SK-N-SH treated with all-trans-retinoic acid at 6 μM for 48 hours (cell line): ENCODE data around the gene THRAP3.

Source experiments
- ARNTL ChIP-seq: fragments of 450-650 bp; formaldehyde crosslinking; IDR thresholded peaks from 2 replicates; pipeline ENCODE4 v1.5.0; 2020; ENCODE audit warnings: low read depth, mild to moderate bottlenecking, moderate library complexity, borderline replicate concordance
- BACH2 ChIP-seq: fragments of 250-450 bp; sonication (Bioruptor Pico); IDR thresholded peaks from 2 replicates; pipeline ENCODE4 v1.9.0; 2021; ENCODE audit warnings: mild to moderate bottlenecking, borderline replicate concordance
- CREB5 ChIP-seq: fragments of 250-450 bp; sonication (Bioruptor Pico); IDR thresholded peaks from 2 replicates; pipeline ENCODE4 v1.5.1; 2020; ENCODE audit warnings: low read depth, mild to moderate bottlenecking, moderate library complexity
- CSDC2 ChIP-seq: fragments of 250-450 bp; sonication (Bioruptor Pico); IDR thresholded peaks from 2 replicates; pipeline ENCODE4 v1.5.0; 2020; ENCODE audit warnings: mild to moderate bottlenecking, moderate library complexity
- ESRRG ChIP-seq: fragments of 250-450 bp; sonication (Bioruptor Pico); IDR thresholded peaks from 2 replicates; pipeline ENCODE4 v1.6.1; 2021; ENCODE audit warnings: mild to moderate bottlenecking
- POU6F1 ChIP-seq: fragments of 250-450 bp; sonication (Bioruptor Pico); IDR thresholded peaks from 2 replicates; pipeline ENCODE4 v1.8.0; 2021; ENCODE audit warnings: low read depth, mild to moderate bottlenecking, moderate library complexity, borderline replicate concordance
- RARB ChIP-seq: fragments of 250-450 bp; sonication (Bioruptor Pico); IDR thresholded peaks from 2 replicates; pipeline ENCODE4 v1.8.0; 2021; ENCODE audit warnings: mild to moderate bottlenecking, moderate library complexity
- TOX ChIP-seq: fragments of 250-450 bp; sonication (Bioruptor Pico); IDR thresholded peaks from 2 replicates; pipeline ENCODE4 v1.8.0; 2021; ENCODE audit warnings: mild to moderate bottlenecking, moderate library complexity, borderline replicate concordance
- ZC3H10 ChIP-seq: fragments of 250-450 bp; sonication (Bioruptor Pico); IDR thresholded peaks from 2 replicates; pipeline ENCODE4 v1.5.1; 2021; ENCODE audit warnings: mild to moderate bottlenecking, moderate library complexity
- ZFP3 ChIP-seq: fragments of 250-450 bp; sonication (Bioruptor Pico); IDR thresholded peaks from 2 replicates; pipeline ENCODE4 v1.5.0; 2020; ENCODE audit warnings: mild to moderate bottlenecking, moderate library complexity
- ZNF565 ChIP-seq: fragments of 450-650 bp; formaldehyde crosslinking; conservative IDR thresholded peaks from 2 replicates; pipeline ENCODE4 v1.5.0; 2020; ENCODE audit warnings: low read depth, mild to moderate bottlenecking, moderate library complexity
- ZNF70 ChIP-seq: fragments of 450-650 bp; formaldehyde crosslinking; IDR thresholded peaks from 2 replicates; pipeline ENCODE4 v1.5.0; 2020; ENCODE audit warnings: mild to moderate bottlenecking, moderate library complexity
- TF ChIP-seq, protein P1 (sequence below): fragments of 250-450 bp; sonication (Bioruptor Pico); IDR thresholded peaks from 2 replicates; pipeline ENCODE4 v1.8.0; 2020; ENCODE audit warnings: mild to moderate bottlenecking, moderate library complexity, borderline replicate concordance
- TF ChIP-seq, protein P2 (sequence below): fragments of 250-450 bp; sonication (Bioruptor Pico); IDR thresholded peaks from 2 replicates; pipeline ENCODE4 v1.5.1; 2021; ENCODE audit warnings: mild to moderate bottlenecking, moderate library complexity

GRCh38 chr1:36304521-36304920 is 80.3 kb downstream of the THRAP3 start:
- no peak for TF ChIP-seq ZC3H10
- no peak for TF ChIP-seq ZNF565 (CRISPR knock-in tag)
- TF ChIP-seq, protein P1, sequence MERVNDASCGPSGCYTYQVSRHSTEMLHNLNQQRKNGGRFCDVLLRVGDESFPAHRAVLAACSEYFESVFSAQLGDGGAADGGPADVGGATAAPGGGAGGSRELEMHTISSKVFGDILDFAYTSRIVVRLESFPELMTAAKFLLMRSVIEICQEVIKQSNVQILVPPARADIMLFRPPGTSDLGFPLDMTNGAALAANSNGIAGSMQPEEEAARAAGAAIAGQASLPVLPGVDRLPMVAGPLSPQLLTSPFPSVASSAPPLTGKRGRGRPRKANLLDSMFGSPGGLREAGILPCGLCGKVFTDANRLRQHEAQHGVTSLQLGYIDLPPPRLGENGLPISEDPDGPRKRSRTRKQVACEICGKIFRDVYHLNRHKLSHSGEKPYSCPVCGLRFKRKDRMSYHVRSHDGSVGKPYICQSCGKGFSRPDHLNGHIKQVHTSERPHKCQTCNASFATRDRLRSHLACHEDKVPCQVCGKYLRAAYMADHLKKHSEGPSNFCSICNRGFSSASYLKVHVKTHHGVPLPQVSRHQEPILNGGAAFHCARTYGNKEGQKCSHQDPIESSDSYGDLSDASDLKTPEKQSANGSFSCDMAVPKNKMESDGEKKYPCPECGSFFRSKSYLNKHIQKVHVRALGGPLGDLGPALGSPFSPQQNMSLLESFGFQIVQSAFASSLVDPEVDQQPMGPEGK (CRISPR knock-in tag), result no peak
- TF ChIP-seq POU6F1 (CRISPR knock-in tag), result no peak
- TF ChIP-seq BACH2 (CRISPR knock-in tag), result no peak
- no peak for TF ChIP-seq ESRRG (CRISPR knock-in tag)
- TF ChIP-seq RARB, result no peak
- TF ChIP-seq TOX, result no peak
- TF ChIP-seq, protein P2, sequence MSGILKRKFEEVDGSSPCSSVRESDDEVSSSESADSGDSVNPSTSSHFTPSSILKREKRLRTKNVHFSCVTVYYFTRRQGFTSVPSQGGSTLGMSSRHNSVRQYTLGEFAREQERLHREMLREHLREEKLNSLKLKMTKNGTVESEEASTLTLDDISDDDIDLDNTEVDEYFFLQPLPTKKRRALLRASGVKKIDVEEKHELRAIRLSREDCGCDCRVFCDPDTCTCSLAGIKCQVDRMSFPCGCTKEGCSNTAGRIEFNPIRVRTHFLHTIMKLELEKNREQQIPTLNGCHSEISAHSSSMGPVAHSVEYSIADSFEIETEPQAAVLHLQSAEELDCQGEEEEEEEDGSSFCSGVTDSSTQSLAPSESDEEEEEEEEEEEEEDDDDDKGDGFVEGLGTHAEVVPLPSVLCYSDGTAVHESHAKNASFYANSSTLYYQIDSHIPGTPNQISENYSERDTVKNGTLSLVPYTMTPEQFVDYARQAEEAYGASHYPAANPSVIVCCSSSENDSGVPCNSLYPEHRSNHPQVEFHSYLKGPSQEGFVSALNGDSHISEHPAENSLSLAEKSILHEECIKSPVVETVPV (CRISPR knock-in tag), result no peak
- no peak for TF ChIP-seq ARNTL (CRISPR knock-in tag)
- no peak for TF ChIP-seq CSDC2
- TF ChIP-seq ZNF70 (CRISPR knock-in tag), result no peak
- no peak for TF ChIP-seq ZFP3 (CRISPR knock-in tag)
- TF ChIP-seq CREB5 (CRISPR knock-in tag), result no peak
